ENCODE data around the gene KDM3A.

KDM3A gene

GRCh38 chr2:86518481-86518880 is 77.3 kb downstream of the KDM3A start:
- TF ChIP-seq CTCF (IDR thresholded peaks at IDR 0.05), result peak; percentile 8; the same call in 1 of the 2 replicates
- no peak for TF ChIP-seq ZFX (IDR thresholded peaks at IDR 0.05; ENCODE audit: borderline replicate concordance)
- no peak overlapping the region; the same call in 1 of the 2 replicates for H3K27ac ChIP-seq

- TF ChIP-seq ZFX (IDR thresholded peaks at IDR 0.05; ENCODE audit: borderline replicate concordance) (no peak), CTCF (IDR thresholded peaks at IDR 0.05) (no peak)
- H3K27ac ChIP-seq, result peak overlapping the region; percentile 30
These were observed 78.2 kb downstream of the KDM3A start for GRCh38 chr2:86519349-86519748.

GRCh38 chr2:86520153-86520552 is 79.0 kb downstream of the KDM3A start:
- TF ChIP-seq ZFX (IDR thresholded peaks at IDR 0.05; ENCODE audit: borderline replicate concordance) (no peak), CTCF (IDR thresholded peaks at IDR 0.05) (no peak)
- peak overlapping the region; percentile 30 for H3K27ac ChIP-seq

GRCh38 chr2:86521922-86522321 is 80.8 kb downstream of the KDM3A start:
- TF ChIP-seq CTCF (IDR thresholded peaks at IDR 0.05), result no peak
- TF ChIP-seq ZFX (IDR thresholded peaks at IDR 0.05; ENCODE audit: borderline replicate concordance), result no peak
- no peak overlapping the region for H3K27ac ChIP-seq

- no peak overlapping the region for H3K27ac ChIP-seq
- TF ChIP-seq CTCF (IDR thresholded peaks at IDR 0.05) (no peak), ZFX (IDR thresholded peaks at IDR 0.05; ENCODE audit: borderline replicate concordance) (no peak)
These were observed 81.5 kb downstream of the KDM3A start for GRCh38 chr2:86522711-86523110.

GRCh38 chr2:86523491-86523890 is 82.3 kb downstream of the KDM3A start:
- TF ChIP-seq ZFX (IDR thresholded peaks at IDR 0.05; ENCODE audit: borderline replicate concordance), result no peak
- TF ChIP-seq CTCF (IDR thresholded peaks at IDR 0.05), result no peak
- no peak overlapping the region for H3K27ac ChIP-seq

GRCh38 chr2:86525421-86526340 is 84.5 kb downstream of the KDM3A start:
- no peak overlapping the region for H3K27ac ChIP-seq
- no peak for TF ChIP-seq CTCF (IDR thresholded peaks at IDR 0.05)
- no peak for TF ChIP-seq ZFX (IDR thresholded peaks at IDR 0.05; ENCODE audit: borderline replicate concordance)
